ENCODE results near the gene BCL11B. TPM values are rescaled to one million over a fixed set of nuclear protein-coding genes. Genes with fewer than 3 reads are reported as not detected.

Gene BCL11B
- total RNA-seq, 2 experiments from 2014 or later = 48.9 to 49.1 TPM

DNA sequence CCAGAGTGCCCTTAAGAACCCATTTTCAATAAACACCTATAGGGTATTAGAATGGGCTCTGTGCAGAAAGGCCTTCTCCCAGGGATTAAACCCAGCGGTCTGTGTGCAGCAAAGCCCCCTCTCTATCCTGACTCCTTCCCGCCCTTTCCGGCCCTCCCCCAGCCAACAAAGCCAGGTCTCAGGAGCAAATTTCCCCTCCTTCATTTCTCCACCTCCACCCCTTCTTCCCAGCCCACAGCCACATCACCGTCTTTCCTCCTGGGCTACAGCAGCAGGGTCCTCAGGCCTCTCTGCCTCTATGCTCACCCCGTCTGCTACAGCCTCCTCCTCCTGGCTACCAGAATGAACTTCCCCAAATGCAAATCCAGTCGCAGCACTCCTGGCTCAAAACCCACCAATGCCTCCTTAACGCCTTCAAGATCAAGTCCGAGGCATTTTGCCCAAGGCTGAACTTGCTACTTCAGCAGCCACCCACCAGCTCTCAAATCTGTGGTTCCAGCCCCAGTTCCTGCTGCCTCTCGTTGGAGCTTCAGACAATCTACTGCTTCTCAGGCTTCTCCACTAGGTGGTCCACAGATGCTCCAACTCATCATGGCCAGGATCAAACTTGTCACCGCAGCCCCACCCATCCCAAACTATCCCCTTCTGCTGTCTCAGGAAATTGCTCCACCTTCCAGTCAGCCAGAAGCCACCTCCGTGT, 134.8 kb downstream of the BCL11B start:
- no peaks in the 10 kb centered on the region for H3K4me1 Mint-ChIP-seq (ENCODE audit: low read depth)
- no peak overlapping the region for H3K4me3 Mint-ChIP-seq
- intact Hi-C loops (cut with micrococcal nuclease) = no loop called here
- CTCF ChIA-PET = no interaction called here
- H3K27ac Mint-ChIP-seq = no peak overlapping the region
- H3K27me3 Mint-ChIP-seq = no peaks in the 10 kb centered on the region
- POLR2A ChIA-PET = no interaction called here
- no peaks in the 10 kb centered on the region for H3K36me3 Mint-ChIP-seq
- no peaks in the 10 kb centered on the region for H3K9me3 Mint-ChIP-seq
- DNase-seq = no peak

DNA sequence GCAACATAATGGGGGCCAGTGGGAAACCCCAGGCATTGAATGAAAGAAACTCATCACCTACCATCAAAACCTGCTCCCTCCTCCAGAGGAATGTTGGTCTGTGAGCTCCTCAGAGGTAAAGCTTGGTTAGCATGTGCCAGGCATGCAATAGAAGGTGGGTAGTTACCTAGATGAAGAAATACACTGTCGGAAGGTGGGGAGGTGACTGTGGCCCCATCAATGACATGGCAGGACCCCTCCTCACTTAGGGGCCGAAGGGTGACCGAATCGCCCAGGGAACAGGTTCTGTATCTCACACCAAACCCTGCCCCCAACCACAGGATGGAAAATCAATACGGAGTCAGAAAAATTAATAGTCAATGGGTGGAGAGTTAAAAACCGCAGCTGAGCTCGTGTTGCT, 135.6 kb downstream of the BCL11B start:
- POLR2A ChIA-PET = no interaction called here

DNA sequence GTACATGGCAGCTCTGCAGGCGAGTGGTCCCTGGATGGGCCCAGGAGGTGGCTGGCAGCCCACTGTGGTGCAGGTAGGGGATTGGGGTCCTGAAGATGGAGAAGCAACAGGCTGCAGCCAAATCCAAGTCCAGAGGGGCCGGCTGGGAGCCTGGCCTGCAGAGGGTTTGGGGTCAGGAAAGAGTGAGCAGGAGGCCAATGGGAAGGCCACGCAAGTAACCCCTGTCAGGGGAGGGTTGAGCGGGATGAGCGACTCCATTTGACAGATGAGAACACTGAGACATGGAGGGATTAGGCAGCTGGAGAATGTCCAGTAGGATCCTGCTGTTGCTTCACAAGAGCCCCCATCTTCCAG, 136.0 kb downstream of the BCL11B start:
- Mint-ChIP-seq H3K4me3 (no peak overlapping the region), H3K9me3 (no peaks in the 10 kb centered on the region), H3K4me1 (ENCODE audit: low read depth) (no peaks in the 10 kb centered on the region), H3K27ac (no peak overlapping the region), H3K27me3 (no peaks in the 10 kb centered on the region), H3K36me3 (no peaks in the 10 kb centered on the region)
- intact Hi-C loops (cut with micrococcal nuclease) = no loop called here
- ChIA-PET CTCF (no interaction called here), POLR2A (no interaction called here)
- no peak for DNase-seq

More for the DNA sequence above, 135.6 kb downstream of the BCL11B start:
- H3K27me3 Mint-ChIP-seq = no peaks in the 10 kb centered on the region
- no peak overlapping the region for H3K27ac Mint-ChIP-seq
- no peak overlapping the region for H3K4me3 Mint-ChIP-seq
- intact Hi-C loops (cut with micrococcal nuclease) = no loop called here
- CTCF ChIA-PET = no interaction called here
- no peaks in the 10 kb centered on the region for H3K4me1 Mint-ChIP-seq (ENCODE audit: low read depth)
- no peak for DNase-seq
- no peaks in the 10 kb centered on the region for H3K36me3 Mint-ChIP-seq
- no peaks in the 10 kb centered on the region for H3K9me3 Mint-ChIP-seq

DNA sequence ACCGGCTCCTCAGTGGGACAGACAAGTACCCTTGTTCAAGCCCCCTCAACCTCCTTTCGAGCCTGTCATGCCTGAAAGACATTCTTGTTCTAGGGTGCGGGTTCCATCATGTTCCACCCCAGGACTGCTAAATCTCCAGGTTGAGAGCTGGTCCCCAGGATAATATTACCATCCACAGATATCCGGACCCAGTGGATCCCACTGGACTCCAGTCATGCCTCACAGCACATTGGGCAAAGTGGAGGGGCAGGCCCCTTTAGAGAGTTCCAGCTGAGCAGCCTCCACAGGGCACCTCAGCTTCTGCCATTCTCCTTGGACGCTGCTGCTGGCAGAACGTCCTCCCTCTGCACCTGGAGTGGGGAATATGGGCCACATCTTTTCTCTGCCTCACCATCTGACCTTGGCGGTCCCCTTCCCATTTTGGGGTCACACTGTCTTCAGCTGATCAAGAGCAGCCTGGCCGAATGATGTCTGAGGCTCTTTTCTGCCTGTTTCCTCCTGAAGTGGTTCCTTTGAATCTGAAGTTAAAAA, 137.4 kb downstream of the BCL11B start:
- ChIA-PET CTCF (no interaction called here), POLR2A (no interaction called here)
- no peak overlapping the region for H3K27ac Mint-ChIP-seq
- no peaks in the 10 kb centered on the region for H3K9me3 Mint-ChIP-seq
- H3K4me3 Mint-ChIP-seq = no peak overlapping the region
- intact Hi-C loops (cut with micrococcal nuclease) = no loop called here
- no peaks in the 10 kb centered on the region for H3K36me3 Mint-ChIP-seq
- H3K4me1 Mint-ChIP-seq (ENCODE audit: low read depth) = peaks cover 2% of the 10 kb centered on the region
- no peaks in the 10 kb centered on the region for H3K27me3 Mint-ChIP-seq
- DNase-seq = no peak

DNA sequence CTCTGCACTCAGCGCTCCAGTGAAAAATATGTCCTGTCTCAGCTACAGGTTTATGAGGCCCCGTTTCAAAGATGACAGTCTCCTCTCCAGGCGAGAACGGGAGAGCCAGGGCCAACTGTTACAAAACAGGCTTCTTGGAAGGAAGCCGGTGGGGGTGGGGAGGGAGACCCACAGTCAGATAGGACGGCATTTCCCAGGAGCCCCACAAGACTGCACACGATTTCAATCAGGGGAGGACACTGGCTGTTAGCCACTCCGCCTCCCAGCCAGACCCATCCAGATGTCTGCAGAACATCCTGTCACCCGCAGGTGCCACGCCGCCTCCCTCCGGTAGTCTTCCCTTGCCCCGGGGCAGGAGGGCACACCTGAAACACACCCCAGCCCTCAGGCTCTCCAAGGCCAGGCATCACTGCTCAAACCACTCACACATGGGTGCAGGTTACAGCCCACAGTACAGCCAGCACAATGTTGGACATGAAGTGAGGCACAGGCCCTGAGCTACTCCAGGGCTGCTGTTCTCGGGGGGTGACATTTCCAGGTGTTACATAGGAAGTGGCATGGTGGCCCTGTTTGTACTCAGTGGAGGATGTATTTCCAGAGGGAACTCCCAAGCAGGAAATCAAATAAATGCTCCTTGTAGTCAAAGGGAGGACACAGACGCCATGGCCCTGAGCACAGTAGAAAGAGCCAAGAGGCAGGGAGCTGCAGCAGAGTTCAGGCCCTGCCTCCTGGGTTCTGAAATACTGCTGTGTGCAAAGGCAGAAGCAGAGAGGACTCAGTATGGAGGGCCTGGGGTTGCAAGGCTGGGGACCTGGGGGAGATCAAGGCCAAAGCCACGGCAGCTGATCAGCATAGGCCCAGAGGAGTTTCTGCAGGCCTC, 138.1 kb downstream of the BCL11B start:
- POLR2A ChIA-PET = no interaction called here
- CTCF ChIA-PET = no interaction called here
- intact Hi-C loops (cut with micrococcal nuclease) = no loop called here
- no peak overlapping the region for H3K27ac Mint-ChIP-seq
- H3K9me3 Mint-ChIP-seq = no peaks in the 10 kb centered on the region
- no peaks in the 10 kb centered on the region for H3K36me3 Mint-ChIP-seq
- H3K4me1 Mint-ChIP-seq (ENCODE audit: low read depth) = peaks cover 8% of the 10 kb centered on the region
- no peaks in the 10 kb centered on the region for H3K27me3 Mint-ChIP-seq
- no peak overlapping the region for H3K4me3 Mint-ChIP-seq
- no peak for DNase-seq

DNA sequence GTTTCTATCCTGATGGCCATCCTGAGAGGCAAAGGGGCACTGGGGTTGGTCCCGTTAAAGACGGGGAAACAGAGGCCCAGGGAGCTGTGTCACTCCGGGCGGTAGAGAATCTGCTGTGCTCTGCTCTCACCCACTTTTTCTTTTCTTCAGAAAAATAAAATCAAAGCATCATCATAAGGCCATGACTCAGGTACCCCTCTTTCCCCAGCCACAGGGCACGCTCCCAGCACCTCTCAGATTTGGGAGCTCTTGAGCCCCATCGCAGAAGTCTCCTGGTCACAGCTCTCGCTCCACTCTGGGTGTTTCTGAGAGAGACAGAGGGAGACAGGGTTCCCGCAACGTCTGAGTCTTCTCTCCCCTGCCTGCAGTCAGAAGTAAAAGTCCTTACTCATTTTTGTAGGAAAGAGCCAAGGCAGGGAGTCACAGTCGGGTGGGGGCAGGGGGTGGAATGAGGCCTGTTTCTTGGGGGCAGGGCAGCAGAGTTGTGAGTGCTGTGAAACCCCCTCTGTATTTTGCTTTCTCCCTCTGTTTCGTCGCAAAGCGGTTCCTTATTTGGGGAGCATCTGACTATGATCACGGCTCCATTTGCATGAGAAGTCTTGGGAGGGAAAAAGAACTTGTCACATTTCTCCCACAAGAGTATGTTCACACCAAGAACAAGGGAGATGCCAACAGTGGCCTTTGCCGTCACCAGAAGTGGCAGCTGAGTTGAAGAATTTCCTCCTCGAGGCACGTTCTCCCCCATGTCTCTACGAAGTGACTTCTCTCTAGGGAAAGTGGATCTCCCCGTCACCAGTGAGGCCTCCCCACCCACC, 139.0 kb downstream of the BCL11B start:
- no peaks in the 10 kb centered on the region for H3K9me3 Mint-ChIP-seq
- H3K4me3 Mint-ChIP-seq = no peak overlapping the region
- H3K27ac Mint-ChIP-seq = no peak overlapping the region
- POLR2A ChIA-PET = no interaction called here
- no peak for DNase-seq
- peaks cover 9% of the 10 kb centered on the region for H3K4me1 Mint-ChIP-seq (ENCODE audit: low read depth)
- no peaks in the 10 kb centered on the region for H3K36me3 Mint-ChIP-seq
- no peaks in the 10 kb centered on the region for H3K27me3 Mint-ChIP-seq
- intact Hi-C loops (cut with micrococcal nuclease) = no loop called here
- CTCF ChIA-PET = no interaction called here

DNA sequence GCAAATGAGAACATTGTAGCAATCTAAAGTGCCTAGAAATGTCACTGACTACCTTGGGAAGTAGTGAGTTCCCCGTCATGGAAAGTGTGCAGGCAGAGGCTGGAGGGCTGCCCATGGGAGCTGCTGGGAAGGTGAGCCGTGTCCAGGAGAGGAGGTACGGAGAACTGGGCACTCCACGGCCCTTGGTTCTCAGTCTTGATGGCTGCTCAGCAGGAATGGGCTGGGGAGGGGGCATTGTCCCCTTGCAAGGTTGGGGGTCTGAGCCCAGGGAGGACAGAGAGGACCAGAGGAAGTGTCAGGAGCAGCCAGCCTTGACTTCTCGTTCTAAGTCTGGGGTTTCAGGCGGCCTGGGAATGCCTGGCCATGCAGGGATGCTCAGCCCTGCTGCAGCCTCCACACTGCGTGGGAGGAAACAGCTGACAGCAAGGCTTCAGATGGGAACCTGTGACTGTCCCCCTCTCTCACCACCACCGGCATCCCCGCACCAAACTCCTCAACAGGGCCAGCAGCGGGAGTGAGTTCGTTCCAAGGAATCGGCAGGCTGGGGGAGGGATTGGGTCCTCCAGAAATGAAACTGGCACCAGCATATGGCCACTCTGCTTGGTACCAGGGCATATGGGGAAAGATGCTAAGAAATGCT, 140.2 kb downstream of the BCL11B start:
- Mint-ChIP-seq H3K36me3 (no peaks in the 10 kb centered on the region), H3K4me3 (no peak overlapping the region), H3K9me3 (no peaks in the 10 kb centered on the region), H3K27ac (no peak overlapping the region), H3K27me3 (no peaks in the 10 kb centered on the region), H3K4me1 (ENCODE audit: low read depth) (peaks cover 9% of the 10 kb centered on the region)
- ChIA-PET CTCF (interaction anchor here (0.7 kb wide), 1 partner anchor 57 kb away, joined by 3 read pairs; no protein-coding TSS in a partner anchor), POLR2A (no interaction called here)
- intact Hi-C loops (cut with micrococcal nuclease) = no loop called here
- DNase-seq = no peak

DNA sequence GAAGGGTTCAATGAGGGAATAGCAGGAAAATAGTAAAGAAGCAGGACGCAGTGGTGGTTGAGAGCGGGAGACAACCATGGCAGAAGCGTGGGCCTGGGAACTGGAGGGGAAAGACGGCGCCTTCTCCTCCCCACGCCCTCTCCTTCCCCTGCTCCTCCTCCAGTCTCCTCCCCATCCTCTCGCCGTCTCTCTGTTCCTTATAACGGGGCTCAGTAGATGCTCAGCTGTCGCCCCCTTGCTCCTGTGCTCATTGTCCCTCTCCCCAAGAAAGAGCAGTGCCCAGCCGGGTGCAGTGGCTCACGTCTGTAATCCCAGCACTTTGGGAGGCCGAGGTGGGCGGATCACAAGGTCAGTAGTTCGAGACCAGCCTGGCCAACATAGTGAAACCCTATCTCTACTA, 142.0 kb downstream of the BCL11B start:
- H3K36me3 Mint-ChIP-seq = no peaks in the 10 kb centered on the region
- no peaks in the 10 kb centered on the region for H3K9me3 Mint-ChIP-seq
- peaks cover 11% of the 10 kb centered on the region for H3K4me1 Mint-ChIP-seq (ENCODE audit: low read depth)
- no peak overlapping the region for H3K4me3 Mint-ChIP-seq
- ChIA-PET CTCF (no interaction called here), POLR2A (no interaction called here)
- no peaks in the 10 kb centered on the region for H3K27me3 Mint-ChIP-seq
- intact Hi-C loops (cut with micrococcal nuclease) = no loop called here
- no peak for DNase-seq
- H3K27ac Mint-ChIP-seq = no peak overlapping the region

DNA sequence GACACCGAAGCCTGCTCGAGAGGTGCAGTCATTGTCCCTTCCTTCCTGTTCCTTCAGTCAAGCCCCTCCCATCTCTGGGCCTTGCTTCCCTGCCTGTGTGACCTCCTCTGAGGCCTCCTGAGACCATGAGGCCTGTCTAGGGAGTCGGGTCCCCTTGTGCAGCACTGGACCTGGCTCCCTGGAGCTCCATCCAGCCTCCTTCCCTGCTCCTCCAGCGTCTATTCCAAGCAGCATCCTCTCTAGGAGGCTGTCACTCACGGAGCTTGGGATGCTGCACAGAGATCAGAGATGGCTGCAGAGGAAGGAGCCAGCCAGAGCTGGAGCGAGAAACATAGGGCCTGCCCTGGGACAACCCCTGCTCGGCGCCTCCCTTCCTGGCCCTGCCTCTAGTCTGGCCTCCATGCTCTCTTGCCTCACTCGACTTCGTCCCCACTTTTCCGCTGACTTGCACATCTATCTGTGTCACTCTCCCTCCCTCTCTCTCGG, 142.7 kb downstream of the BCL11B start:
- Mint-ChIP-seq H3K27ac (no peak overlapping the region), H3K36me3 (no peaks in the 10 kb centered on the region), H3K4me1 (ENCODE audit: low read depth) (peaks cover 11% of the 10 kb centered on the region), H3K4me3 (no peak overlapping the region), H3K27me3 (no peaks in the 10 kb centered on the region), H3K9me3 (no peaks in the 10 kb centered on the region)
- CTCF ChIA-PET = no interaction called here
- POLR2A ChIA-PET = no interaction called here
- intact Hi-C loops (cut with micrococcal nuclease) = no loop called here
- DNase-seq = no peak

DNA sequence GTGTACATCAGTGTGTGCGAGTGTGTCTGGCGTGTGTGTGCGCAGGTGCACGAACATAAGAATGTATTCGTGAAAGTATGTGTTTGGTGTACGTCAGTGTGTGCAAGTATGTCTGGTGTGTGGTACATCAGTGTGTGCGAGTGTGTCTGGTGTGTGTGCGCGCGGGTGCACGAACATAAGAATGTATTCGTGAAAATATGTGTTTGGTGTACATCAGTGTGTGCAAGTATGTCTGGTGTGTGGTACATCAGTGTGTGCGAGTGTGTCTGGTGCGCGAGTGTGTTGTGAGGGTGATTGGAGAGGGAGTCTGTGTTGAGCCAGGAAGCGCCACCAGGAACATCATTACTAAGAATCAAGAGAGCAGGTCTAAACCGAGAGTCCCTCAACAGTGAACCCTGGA, 143.8 kb downstream of the BCL11B start:
- POLR2A ChIA-PET = no interaction called here
- no peak for DNase-seq
- intact Hi-C loops (cut with micrococcal nuclease) = no loop called here
- no peaks in the 10 kb centered on the region for H3K27me3 Mint-ChIP-seq
- H3K9me3 Mint-ChIP-seq = no peaks in the 10 kb centered on the region
- no peak overlapping the region for H3K27ac Mint-ChIP-seq
- H3K4me3 Mint-ChIP-seq = no peak overlapping the region
- peaks cover 11% of the 10 kb centered on the region for H3K4me1 Mint-ChIP-seq (ENCODE audit: low read depth)
- no peaks in the 10 kb centered on the region for H3K36me3 Mint-ChIP-seq
- CTCF ChIA-PET = no interaction called here

DNA sequence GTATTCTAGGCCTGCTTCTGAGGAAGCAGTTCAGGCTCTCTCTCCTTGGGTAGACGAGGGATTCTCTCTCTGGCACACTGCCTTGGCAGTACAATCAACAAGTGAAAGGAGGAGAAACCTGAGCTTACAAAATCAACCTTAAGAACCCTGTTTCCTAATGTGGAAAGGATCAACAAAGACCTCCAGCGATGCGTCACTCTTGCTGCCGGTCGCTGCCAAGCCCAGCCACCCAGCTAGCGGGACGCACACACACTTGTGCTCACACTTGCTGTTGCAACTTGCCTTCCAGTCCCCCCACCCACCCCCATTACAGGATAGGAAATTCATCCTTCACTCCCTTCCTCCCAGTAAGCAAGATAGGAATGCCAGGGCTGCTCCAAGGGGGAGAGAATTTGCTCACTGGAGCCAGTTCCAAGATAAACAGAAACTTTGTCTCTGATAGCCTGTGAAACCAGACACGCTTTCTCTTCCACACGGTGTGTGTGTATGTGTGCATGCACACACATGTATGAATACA, 144.3 kb downstream of the BCL11B start:
- Mint-ChIP-seq H3K36me3 (no peaks in the 10 kb centered on the region), H3K4me1 (ENCODE audit: low read depth) (peaks cover 11% of the 10 kb centered on the region), H3K27me3 (no peaks in the 10 kb centered on the region), H3K27ac (no peak overlapping the region), H3K4me3 (no peak overlapping the region), H3K9me3 (no peaks in the 10 kb centered on the region)
- intact Hi-C loops (cut with micrococcal nuclease) = no loop called here
- CTCF ChIA-PET = no interaction called here
- POLR2A ChIA-PET = no interaction called here
- DNase-seq = no peak

All from activated CD4-positive, alpha-beta memory T cell treated with anti-CD3 and anti-CD28 coated beads for 36 hours (primary cell).